Testis (tissue), 2 donors: ENCODE data around the gene ANXA10.

ENCODE experiments used
- CTCF ChIP-seq, 3 experiments: fragments of 450-650 bp in 2 of 3; fragments of 200-600 bp in 1 of 3; sonication (generic) in 1 of 3; IDR thresholded peaks; one replicate each; pipeline ENCODE4 v1.5.1; 2016 to 2019; ENCODE audit warnings: antibody characterized with exemption in 3 of 3, mild to moderate bottlenecking in 2 of 3, moderate library complexity in 1 of 3
- POLR2A ChIP-seq: fragments of 450-650 bp; IDR thresholded peaks from one replicate; pipeline ENCODE4 v1.6.1; 2017; ENCODE audit warnings: antibody characterized with exemption, mild to moderate bottlenecking, moderate library complexity

- TF ChIP-seq POLR2A (no peak), CTCF (IDR thresholded peaks at IDR 0.05) (no peak)
Observed at GRCh38 chr4:168129046-168129772, 36.9 kb downstream of the ANXA10 start.
